ENCODE measurements around the gene SMC1B.
"Not testable (repeated sequence)": the region's sequence is repeated elsewhere in the genome, so short reads cannot be mapped to it uniquely, and the experiment has no call there.

SMC1B gene

GRCh38 chr22:45330548-45330947 lies 82.9 kb downstream of the SMC1B start:
- no peaks in the 10 kb centered on the region for H3K27me3 ChIP-seq (ENCODE audit: control insufficient read depth, insufficient read depth, low read length)
- TF ChIP-seq CTCF (IDR thresholded peaks at IDR 0.05) = no peak
- no peaks in the 10 kb centered on the region for H3K36me3 ChIP-seq (ENCODE audit: control insufficient read depth, insufficient read depth, low read length)
- peaks cover 3% of the 10 kb centered on the region for H3K4me1 ChIP-seq
- H2AFZ ChIP-seq = no peak overlapping the region
- H3K79me2 ChIP-seq = no peaks in the 10 kb centered on the region
- no peak overlapping the region for H3K27ac ChIP-seq
- H3K9ac ChIP-seq = no peak overlapping the region
- H3K4me2 ChIP-seq (ENCODE audit: low read length) = no peak overlapping the region
- no peaks in the 10 kb centered on the region for H3K9me3 ChIP-seq (ENCODE audit: control insufficient read depth, low read length)
- no peak overlapping the region for H3K4me3 ChIP-seq (ENCODE audit: low read depth, low read length)

- peaks cover 3% of the 10 kb centered on the region for H3K4me1 ChIP-seq
- no peaks in the 10 kb centered on the region for H3K27me3 ChIP-seq (ENCODE audit: control insufficient read depth, insufficient read depth, low read length)
- TF ChIP-seq CTCF (IDR thresholded peaks at IDR 0.05) = no peak
- no peaks in the 10 kb centered on the region for H3K9me3 ChIP-seq (ENCODE audit: control insufficient read depth, low read length)
- H3K36me3 ChIP-seq (ENCODE audit: control insufficient read depth, insufficient read depth, low read length) = no peaks in the 10 kb centered on the region
- H2AFZ ChIP-seq = no peak overlapping the region
- H3K4me2 ChIP-seq (ENCODE audit: low read length) = peak overlapping the region; percentile 16
- H3K27ac ChIP-seq = peak overlapping the region; percentile 29
- no peaks in the 10 kb centered on the region for H3K79me2 ChIP-seq
- H3K9ac ChIP-seq = no peak overlapping the region
- peak overlapping the region; percentile 21 for H3K4me3 ChIP-seq (ENCODE audit: low read depth, low read length)
Observed at GRCh38 chr22:45329530-45329936, 83.9 kb downstream of the SMC1B start.

GRCh38 chr22:45328822-45329529 lies 84.4 kb downstream of the SMC1B start:
- Histone ChIP-seq H2AFZ (no peak overlapping the region), H3K4me1 (peaks cover 3% of the 10 kb centered on the region), H3K36me3 (ENCODE audit: control insufficient read depth, insufficient read depth, low read length) (no peaks in the 10 kb centered on the region), H3K9ac (no peak overlapping the region), H3K79me2 (no peaks in the 10 kb centered on the region), H3K4me3 (ENCODE audit: low read depth, low read length) (peak overlapping the region; percentile 21), H3K27me3 (ENCODE audit: control insufficient read depth, insufficient read depth, low read length) (no peaks in the 10 kb centered on the region), H3K27ac (peak overlapping the region; percentile 29), H3K9me3 (ENCODE audit: control insufficient read depth, low read length) (no peaks in the 10 kb centered on the region), H3K4me2 (ENCODE audit: low read length) (peak overlapping the region; percentile 16)
- no peak for TF ChIP-seq CTCF (IDR thresholded peaks at IDR 0.05)

- H3K27ac ChIP-seq; H3K9ac ChIP-seq; H2AFZ ChIP-seq; H3K4me1 ChIP-seq; H3K4me3 ChIP-seq (ENCODE audit: low read depth, low read length); H3K27me3 ChIP-seq (ENCODE audit: control insufficient read depth, insufficient read depth, low read length); H3K9me3 ChIP-seq (ENCODE audit: control insufficient read depth, low read length); H3K79me2 ChIP-seq; H3K36me3 ChIP-seq (ENCODE audit: control insufficient read depth, insufficient read depth, low read length); H3K4me2 ChIP-seq (ENCODE audit: low read length): not testable (repeated sequence)
Observed at GRCh38 chr22:45328261-45328660, 85.1 kb downstream of the SMC1B start.

- no peaks in the 10 kb centered on the region for H3K27me3 ChIP-seq (ENCODE audit: control insufficient read depth, insufficient read depth, low read length)
- no peaks in the 10 kb centered on the region for H3K36me3 ChIP-seq (ENCODE audit: control insufficient read depth, insufficient read depth, low read length)
- no peaks in the 10 kb centered on the region for H3K9me3 ChIP-seq (ENCODE audit: control insufficient read depth, low read length)
- no peak overlapping the region for H2AFZ ChIP-seq
- peaks cover 5% of the 10 kb centered on the region for H3K79me2 ChIP-seq
- no peak overlapping the region for H3K27ac ChIP-seq
- H3K4me3 ChIP-seq (ENCODE audit: low read depth, low read length) = no peak overlapping the region
- TF ChIP-seq CTCF (IDR thresholded peaks at IDR 0.05) = no peak
- peaks cover 1% of the 10 kb centered on the region for H3K4me1 ChIP-seq
- no peak overlapping the region for H3K4me2 ChIP-seq (ENCODE audit: low read length)
- H3K9ac ChIP-seq = no peak overlapping the region
Observed at GRCh38 chr22:45324311-45324711, 89.1 kb downstream of the SMC1B start.
